ENCODE measurements around the gene ATP6AP1.

ATP6AP1 gene

GRCh38 chrX:154434394-154435168, 6.1 kb downstream of the ATP6AP1 start:
- H3K27me3 ChIP-seq (ENCODE audit: insufficient read depth, low read length): no peaks in the 10 kb centered on the region
- H3K4me3 ChIP-seq (ENCODE audit: low read length): no peak overlapping the region
- H3K9ac ChIP-seq (ENCODE audit: low read depth, low read length): no peak overlapping the region
- H3K9me3 ChIP-seq (ENCODE audit: insufficient read depth, low read depth, low read length): no peaks in the 10 kb centered on the region
- H3K27ac ChIP-seq (ENCODE audit: low read length): no peak overlapping the region
- H3K4me1 ChIP-seq (ENCODE audit: insufficient read depth, low read length): no peaks in the 10 kb centered on the region
- peaks cover 14% of the 10 kb centered on the region for H3K36me3 ChIP-seq (ENCODE audit: insufficient read depth, low read depth, low read length)

- Histone ChIP-seq H3K27me3 (ENCODE audit: insufficient read depth, low read length) (no peaks in the 10 kb centered on the region), H3K4me3 (ENCODE audit: low read length) (no peak overlapping the region), H3K9me3 (ENCODE audit: insufficient read depth, low read depth, low read length) (no peaks in the 10 kb centered on the region), H3K27ac (ENCODE audit: low read length) (no peak overlapping the region), H3K36me3 (ENCODE audit: insufficient read depth, low read depth, low read length) (peaks cover 16% of the 10 kb centered on the region), H3K4me1 (ENCODE audit: insufficient read depth, low read length) (no peaks in the 10 kb centered on the region), H3K9ac (ENCODE audit: low read depth, low read length) (no peak overlapping the region)
Observed at GRCh38 chrX:154435171-154435733, 6.8 kb downstream of the ATP6AP1 start.

GRCh38 chrX:154436374-154436982, 8.0 kb downstream of the ATP6AP1 start:
- Histone ChIP-seq H3K36me3 (ENCODE audit: insufficient read depth, low read depth, low read length) (peaks cover 25% of the 10 kb centered on the region), H3K27ac (ENCODE audit: low read length) (no peak overlapping the region), H3K4me3 (ENCODE audit: low read length) (peak overlapping the region; percentile 52), H3K27me3 (ENCODE audit: insufficient read depth, low read length) (no peaks in the 10 kb centered on the region), H3K9ac (ENCODE audit: low read depth, low read length) (peak overlapping the region; percentile 45; the same call in 1 of the 2 replicates), H3K4me1 (ENCODE audit: insufficient read depth, low read length) (no peaks in the 10 kb centered on the region), H3K9me3 (ENCODE audit: insufficient read depth, low read depth, low read length) (no peaks in the 10 kb centered on the region)

- no peaks in the 10 kb centered on the region for H3K27me3 ChIP-seq (ENCODE audit: insufficient read depth, low read length)
- H3K36me3 ChIP-seq (ENCODE audit: insufficient read depth, low read depth, low read length): peaks cover 25% of the 10 kb centered on the region
- peak within 1 kb of the TSS; percentile 75 for H3K4me3 ChIP-seq (ENCODE audit: low read length)
- no peak within 1 kb of the TSS for H3K27ac ChIP-seq (ENCODE audit: low read length)
- H3K4me1 ChIP-seq (ENCODE audit: insufficient read depth, low read length): no peaks in the 10 kb centered on the region
- peak within 1 kb of the TSS; percentile 58; the same call in 1 of the 2 replicates for H3K9ac ChIP-seq (ENCODE audit: low read depth, low read length)
- no peaks in the 10 kb centered on the region for H3K9me3 ChIP-seq (ENCODE audit: insufficient read depth, low read depth, low read length)
Observed at GRCh38 chrX:154436983-154437752, 8.7 kb downstream of the ATP6AP1 start, which contains the start of gene GDI1. Gene GDI1 (plus strand): TSS chrX:154437154. CDS start chrX:154437255, 101 bp downstream.

- Histone ChIP-seq H3K9me3 (ENCODE audit: insufficient read depth, low read depth, low read length) (no peaks in the 10 kb centered on the region), H3K9ac (ENCODE audit: low read depth, low read length) (peak overlapping the region; percentile 58; the same call in 1 of the 2 replicates), H3K36me3 (ENCODE audit: insufficient read depth, low read depth, low read length) (peaks cover 26% of the 10 kb centered on the region), H3K4me1 (ENCODE audit: insufficient read depth, low read length) (no peaks in the 10 kb centered on the region), H3K27me3 (ENCODE audit: insufficient read depth, low read length) (no peaks in the 10 kb centered on the region), H3K4me3 (ENCODE audit: low read length) (peak overlapping the region; percentile 75), H3K27ac (ENCODE audit: low read length) (no peak overlapping the region)
Observed at GRCh38 chrX:154437971-154438893, 9.8 kb downstream of the ATP6AP1 start.

- no peak overlapping the region for H3K9ac ChIP-seq (ENCODE audit: low read depth, low read length)
- no peaks in the 10 kb centered on the region for H3K4me1 ChIP-seq (ENCODE audit: insufficient read depth, low read length)
- no peak overlapping the region for H3K4me3 ChIP-seq (ENCODE audit: low read length)
- H3K36me3 ChIP-seq (ENCODE audit: insufficient read depth, low read depth, low read length): peaks cover 26% of the 10 kb centered on the region
- no peaks in the 10 kb centered on the region for H3K9me3 ChIP-seq (ENCODE audit: insufficient read depth, low read depth, low read length)
- H3K27ac ChIP-seq (ENCODE audit: low read length): no peak overlapping the region
- H3K27me3 ChIP-seq (ENCODE audit: insufficient read depth, low read length): no peaks in the 10 kb centered on the region
Observed at GRCh38 chrX:154439841-154440240, 11.4 kb downstream of the ATP6AP1 start.

- no peaks in the 10 kb centered on the region for H3K4me1 ChIP-seq (ENCODE audit: insufficient read depth, low read length)
- no peak overlapping the region for H3K27ac ChIP-seq (ENCODE audit: low read length)
- no peaks in the 10 kb centered on the region for H3K9me3 ChIP-seq (ENCODE audit: insufficient read depth, low read depth, low read length)
- H3K36me3 ChIP-seq (ENCODE audit: insufficient read depth, low read depth, low read length): peaks cover 26% of the 10 kb centered on the region
- no peak overlapping the region for H3K9ac ChIP-seq (ENCODE audit: low read depth, low read length)
- H3K27me3 ChIP-seq (ENCODE audit: insufficient read depth, low read length): no peaks in the 10 kb centered on the region
- no peak overlapping the region for H3K4me3 ChIP-seq (ENCODE audit: low read length)
Observed at GRCh38 chrX:154440623-154441357, 12.3 kb downstream of the ATP6AP1 start.

- Histone ChIP-seq H3K27me3 (ENCODE audit: insufficient read depth, low read length) (no peaks in the 10 kb centered on the region), H3K4me3 (ENCODE audit: low read length) (no peak overlapping the region), H3K9me3 (ENCODE audit: insufficient read depth, low read depth, low read length) (no peaks in the 10 kb centered on the region), H3K4me1 (ENCODE audit: insufficient read depth, low read length) (no peaks in the 10 kb centered on the region), H3K36me3 (ENCODE audit: insufficient read depth, low read depth, low read length) (peaks cover 26% of the 10 kb centered on the region), H3K9ac (ENCODE audit: low read depth, low read length) (no peak overlapping the region), H3K27ac (ENCODE audit: low read length) (no peak overlapping the region)
Observed at GRCh38 chrX:154441564-154441963, 13.1 kb downstream of the ATP6AP1 start.

- H3K4me1 ChIP-seq (ENCODE audit: insufficient read depth, low read length): no peaks in the 10 kb centered on the region
- H3K27me3 ChIP-seq (ENCODE audit: insufficient read depth, low read length): no peaks in the 10 kb centered on the region
- H3K9me3 ChIP-seq (ENCODE audit: insufficient read depth, low read depth, low read length): no peaks in the 10 kb centered on the region
- H3K9ac ChIP-seq (ENCODE audit: low read depth, low read length): no peak overlapping the region
- no peak overlapping the region for H3K4me3 ChIP-seq (ENCODE audit: low read length)
- peaks cover 26% of the 10 kb centered on the region for H3K36me3 ChIP-seq (ENCODE audit: insufficient read depth, low read depth, low read length)
- H3K27ac ChIP-seq (ENCODE audit: low read length): no peak overlapping the region
Observed at GRCh38 chrX:154441984-154442707, 13.7 kb downstream of the ATP6AP1 start.

GRCh38 chrX:154443479-154443910, 15.0 kb downstream of the ATP6AP1 start:
- no peak overlapping the region for H3K27ac ChIP-seq (ENCODE audit: low read length)

More at GRCh38 chrX:154443479-154443910, 15.0 kb downstream of the ATP6AP1 start:
- no peaks in the 10 kb centered on the region for H3K4me1 ChIP-seq (ENCODE audit: insufficient read depth, low read length)
- peaks cover 26% of the 10 kb centered on the region for H3K36me3 ChIP-seq (ENCODE audit: insufficient read depth, low read depth, low read length)
- H3K9ac ChIP-seq (ENCODE audit: low read depth, low read length): no peak overlapping the region; the same call in 1 of the 2 replicates
- peak overlapping the region; percentile 54; the same call in 1 of the 2 replicates for H3K4me3 ChIP-seq (ENCODE audit: low read length)
- H3K27me3 ChIP-seq (ENCODE audit: insufficient read depth, low read length): no peaks in the 10 kb centered on the region
- no peaks in the 10 kb centered on the region for H3K9me3 ChIP-seq (ENCODE audit: insufficient read depth, low read depth, low read length)

All from iPS-20b (cell line).